Fibroblast of villous mesenchyme (primary cell): ENCODE measurements around the gene MAST4. TPM values are rescaled to one million over a fixed set of nuclear protein-coding genes. Genes with fewer than 3 reads are reported as not detected.
"Not testable (repeated sequence)": the region's sequence is repeated elsewhere in the genome, so short reads cannot be mapped to it uniquely, and the experiment has no call there.

ENCODE experiments used
- DNase-seq: peaks from one replicate; pipeline ENCODE4 v3.0.0-alpha.2; 2010; ENCODE audit warnings: low read depth
- H3K4me3 ChIP-seq: 2 replicates; pipeline ENCODE4 v1.5.1; 2011; ENCODE audit warnings: low read depth, mild to moderate bottlenecking, low read length
- total RNA-seq: library from RNA; depleted of rRNA; stranded (reverse); fragments of >200 nt; gene quantifications from 2 replicates; pipeline ENCODE4 v1.2.3, GENCODE V29; 2012
- TF ChIP-seq, protein P1 (sequence below): IDR thresholded peaks from 2 replicates; pipeline ENCODE4 v1.5.1; 2012; ENCODE audit warnings: low read depth, mild to moderate bottlenecking, low read length; ENCODE audit not compliant: insufficient read depth

MAST4 gene
- total RNA-seq, 1 donor = 8.2 TPM

DNA sequence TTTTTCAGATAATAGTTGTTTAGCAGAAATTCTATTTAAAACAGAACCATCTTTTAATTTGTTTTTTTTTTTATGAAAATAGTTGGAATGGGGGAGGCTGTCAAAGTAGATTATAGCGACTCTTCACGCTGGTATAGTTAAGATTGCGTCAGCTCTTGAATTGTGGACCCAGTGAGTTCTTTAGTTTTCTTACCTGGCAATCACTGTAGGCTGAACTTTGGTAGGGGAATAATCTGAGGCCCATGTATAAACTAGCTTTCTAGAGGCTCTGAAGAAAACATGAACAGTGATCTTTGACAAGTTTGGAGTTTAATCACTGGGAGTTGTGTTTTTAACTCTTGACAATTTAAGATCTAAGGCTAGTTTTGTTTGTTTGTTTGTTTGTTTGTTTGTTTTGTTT, 519.6 kb downstream of the MAST4 start:
- H3K4me3 ChIP-seq = no peak overlapping the region
- no peak for DNase-seq
- TF ChIP-seq, protein P1, sequence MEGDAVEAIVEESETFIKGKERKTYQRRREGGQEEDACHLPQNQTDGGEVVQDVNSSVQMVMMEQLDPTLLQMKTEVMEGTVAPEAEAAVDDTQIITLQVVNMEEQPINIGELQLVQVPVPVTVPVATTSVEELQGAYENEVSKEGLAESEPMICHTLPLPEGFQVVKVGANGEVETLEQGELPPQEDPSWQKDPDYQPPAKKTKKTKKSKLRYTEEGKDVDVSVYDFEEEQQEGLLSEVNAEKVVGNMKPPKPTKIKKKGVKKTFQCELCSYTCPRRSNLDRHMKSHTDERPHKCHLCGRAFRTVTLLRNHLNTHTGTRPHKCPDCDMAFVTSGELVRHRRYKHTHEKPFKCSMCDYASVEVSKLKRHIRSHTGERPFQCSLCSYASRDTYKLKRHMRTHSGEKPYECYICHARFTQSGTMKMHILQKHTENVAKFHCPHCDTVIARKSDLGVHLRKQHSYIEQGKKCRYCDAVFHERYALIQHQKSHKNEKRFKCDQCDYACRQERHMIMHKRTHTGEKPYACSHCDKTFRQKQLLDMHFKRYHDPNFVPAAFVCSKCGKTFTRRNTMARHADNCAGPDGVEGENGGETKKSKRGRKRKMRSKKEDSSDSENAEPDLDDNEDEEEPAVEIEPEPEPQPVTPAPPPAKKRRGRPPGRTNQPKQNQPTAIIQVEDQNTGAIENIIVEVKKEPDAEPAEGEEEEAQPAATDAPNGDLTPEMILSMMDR = no peak

DNA sequence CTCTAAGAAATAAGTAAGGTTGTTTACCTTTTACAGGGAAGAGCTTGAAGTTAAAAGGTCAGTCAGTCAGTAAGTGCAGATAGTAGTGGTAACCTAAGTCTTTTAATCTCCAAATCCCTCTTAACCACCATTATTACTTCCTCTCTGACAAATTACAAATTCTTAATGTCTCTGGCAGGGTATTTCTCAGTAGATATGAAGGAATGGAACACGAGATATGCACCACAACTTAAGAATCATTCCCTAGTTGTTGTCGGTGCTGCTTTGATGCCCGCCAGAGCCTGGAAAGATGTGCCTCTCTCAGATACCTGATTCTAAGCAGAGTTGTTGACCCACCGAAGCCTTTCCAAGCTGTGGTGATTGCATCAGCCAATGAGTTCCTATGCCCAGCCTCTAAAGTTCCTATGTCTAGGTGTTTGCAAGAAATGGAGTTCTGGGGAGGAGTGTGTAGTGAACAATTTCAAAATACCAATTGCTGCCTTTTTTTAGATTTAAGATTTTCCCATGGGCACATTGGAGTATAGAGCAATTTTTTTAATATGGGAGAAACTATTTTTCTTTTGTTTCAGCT, 521.9 kb downstream of the MAST4 start:
- TF ChIP-seq, protein P1 = no peak
- H3K4me3 ChIP-seq = no peak overlapping the region
- no peak for DNase-seq

DNA sequence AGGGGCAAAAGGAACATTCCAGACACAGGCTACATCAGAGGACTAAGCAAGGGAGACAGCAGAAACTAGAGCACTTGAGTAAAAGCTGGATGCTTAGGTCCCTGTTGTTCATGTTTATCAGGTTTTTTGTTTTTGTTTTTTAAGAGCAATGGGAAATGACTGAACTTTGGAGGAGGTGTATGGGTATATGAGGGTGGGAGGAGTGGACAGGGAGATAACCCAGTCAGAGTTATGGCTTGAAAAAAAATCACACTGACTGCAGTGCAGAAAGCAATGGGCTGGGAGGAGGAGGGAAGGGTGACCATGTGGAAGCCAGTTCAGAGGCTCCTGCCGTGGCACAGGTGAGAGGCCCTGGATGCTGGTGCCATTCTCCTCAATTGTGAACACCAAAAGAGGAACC, 522.8 kb downstream of the MAST4 start:
- H3K4me3 ChIP-seq = no peak overlapping the region
- TF ChIP-seq, protein P1 = no peak
- no peak for DNase-seq

DNA sequence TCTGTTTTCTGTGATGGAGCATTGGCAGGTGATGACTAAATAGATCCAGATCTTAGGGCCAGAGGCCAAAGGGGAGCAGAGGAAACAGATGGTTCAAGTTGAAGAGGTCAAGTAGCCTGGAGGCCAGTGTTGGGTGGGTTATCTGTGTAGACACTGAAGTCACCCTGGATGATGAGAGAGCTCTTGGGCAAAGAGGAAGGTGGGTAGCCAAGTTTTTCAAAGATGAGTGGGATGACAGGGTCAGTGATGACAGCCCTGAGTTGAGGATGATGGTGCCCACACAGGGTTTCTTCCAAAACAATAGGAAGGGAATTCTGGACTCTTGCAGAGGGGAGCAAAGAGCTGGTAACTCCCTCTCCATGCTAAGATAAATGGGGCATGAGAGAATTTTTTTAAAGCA, 523.8 kb downstream of the MAST4 start:
- no peak overlapping the region for H3K4me3 ChIP-seq
- no peak for DNase-seq
- TF ChIP-seq, protein P1 = no peak

GRCh38 chr5:67123819-67124218, 527.6 kb downstream of the MAST4 start:
- TF ChIP-seq, protein P1 = no peak
- DNase-seq = no peak
- no peak overlapping the region for H3K4me3 ChIP-seq

GRCh38 chr5:67124556-67124955, 528.4 kb downstream of the MAST4 start:
- DNase-seq = no peak
- no peak overlapping the region for H3K4me3 ChIP-seq
- TF ChIP-seq, protein P1 = no peak

DNA sequence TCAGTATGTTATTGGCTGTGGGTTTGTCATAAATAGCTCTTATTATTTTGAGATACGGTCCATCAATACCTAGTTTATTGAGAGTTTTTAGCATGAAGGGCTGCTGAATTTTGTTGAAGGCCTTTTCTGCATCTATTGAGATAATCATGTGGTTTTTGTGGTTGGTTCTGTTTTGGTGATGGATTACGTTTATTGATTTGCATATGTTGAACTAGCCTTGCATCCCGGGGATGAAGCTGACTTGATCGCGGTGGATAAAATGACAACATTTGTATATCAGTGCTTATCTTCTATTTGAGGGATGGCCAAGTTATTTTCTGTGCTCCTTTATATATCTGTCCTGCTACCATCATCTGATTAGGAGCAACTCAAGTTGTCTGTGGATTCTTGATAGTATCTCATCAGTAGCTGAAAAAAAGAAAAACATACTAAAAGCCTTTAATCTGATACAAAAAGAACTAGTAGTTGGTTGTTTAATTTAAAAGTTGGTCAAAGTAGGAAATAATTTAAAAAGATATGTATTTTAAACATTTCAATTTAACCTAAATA, 531.2 kb downstream of the MAST4 start:
- not testable (repeated sequence) for H3K4me3 ChIP-seq, DNase-seq
